GM12864 (cell line): ENCODE data around the gene LGALSL.

Source experiments
- DNase-seq: peaks from one replicate; pipeline ENCODE4 v3.0.0-alpha.2; 2011; ENCODE audit warnings: low read depth
- H3K4me3 ChIP-seq: 2 replicates; pipeline ENCODE4 v1.5.1; 2011; ENCODE audit warnings: mild to moderate bottlenecking, low read depth, low read length, control low read depth
- CTCF ChIP-seq: IDR thresholded peaks from 2 replicates; pipeline ENCODE4 v1.5.1; 2011; ENCODE audit warnings: low read depth, mild to moderate bottlenecking, moderate library complexity, low read length, control low read depth, inconsistent platforms; ENCODE audit errors: missing control alignments

The LGALSL gene

GRCh38 chr2:64454386-64455332 lies 697 bp downstream of the LGALSL start:
- H3K4me3 ChIP-seq = peak overlapping the region; percentile 81
- TF ChIP-seq CTCF = no peak
- DNase-seq = no peak

DNA sequence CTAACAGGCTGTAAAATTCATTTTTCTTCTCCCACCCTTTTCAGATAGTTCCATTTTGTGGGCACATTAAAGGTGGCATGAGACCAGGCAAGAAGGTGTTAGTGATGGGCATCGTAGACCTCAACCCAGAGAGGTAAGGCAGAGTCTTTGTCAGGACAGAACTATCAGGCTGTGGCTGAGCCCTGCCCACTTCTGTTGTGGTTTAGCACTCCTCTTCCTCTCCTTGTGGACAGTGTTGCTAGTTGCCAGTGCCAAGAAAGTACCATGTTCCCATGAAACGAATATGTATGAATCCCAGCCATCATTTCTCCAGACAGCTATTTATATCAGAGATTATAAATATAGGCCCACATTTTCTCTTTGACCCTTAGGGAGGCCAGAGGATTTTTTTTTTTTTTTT lies 1.6 kb downstream of the LGALSL start:
- H3K4me3 ChIP-seq = no peak overlapping the region; the same call in 1 of the 2 replicates
- no peak for DNase-seq
- no peak for TF ChIP-seq CTCF

- no peak overlapping the region for H3K4me3 ChIP-seq
- TF ChIP-seq CTCF = no peak
- no peak for DNase-seq
These were observed 2.3 kb downstream of the LGALSL start for GRCh38 chr2:64456293-64456692.

DNA sequence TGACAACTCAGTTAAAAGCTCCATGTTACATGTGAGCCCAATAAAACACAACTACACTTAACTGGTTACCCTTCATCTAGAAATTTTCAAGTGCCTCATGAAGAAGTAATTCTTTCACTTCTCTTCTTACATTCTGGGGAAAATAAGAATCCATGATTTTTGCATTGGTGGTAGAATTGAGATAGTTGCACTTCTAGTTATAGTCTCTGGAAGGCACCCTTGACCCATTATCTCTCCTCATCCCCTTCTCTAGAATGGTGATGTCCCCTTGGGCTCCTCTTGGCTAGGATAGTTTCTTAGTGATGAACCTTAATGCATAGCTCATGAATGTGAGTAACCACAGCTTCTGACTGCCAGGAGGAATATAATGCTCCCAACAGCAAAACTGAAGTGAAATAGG lies 3.6 kb downstream of the LGALSL start:
- peak; percentile 17 for TF ChIP-seq CTCF
- no peak overlapping the region for H3K4me3 ChIP-seq
- DNase-seq = no peak

DNA sequence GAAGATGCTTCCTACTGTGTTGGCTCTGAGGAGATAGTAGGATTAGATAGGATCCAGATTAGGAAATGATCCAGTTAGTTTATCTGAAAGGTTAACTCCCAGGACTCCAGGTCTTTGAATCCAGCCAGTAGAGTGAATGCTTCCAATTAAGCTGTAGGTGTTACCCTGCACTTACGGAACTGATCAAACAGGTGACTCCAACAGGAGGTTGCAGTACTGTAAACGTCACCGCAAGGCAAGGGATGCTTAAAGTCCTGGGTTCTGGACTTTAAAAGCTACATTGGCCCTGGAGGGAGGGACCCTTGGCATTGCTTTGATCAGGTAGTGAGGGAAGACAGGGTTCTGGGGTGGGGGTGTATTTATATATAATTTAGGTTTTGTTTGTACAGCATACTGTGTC lies 5.6 kb downstream of the LGALSL start:
- no peak overlapping the region for H3K4me3 ChIP-seq
- TF ChIP-seq CTCF = no peak

GRCh38 chr2:64460330-64460729 lies 6.4 kb downstream of the LGALSL start:
- TF ChIP-seq CTCF = no peak
- DNase-seq = no peak
- H3K4me3 ChIP-seq = no peak overlapping the region

More for the DNA sequence above, 5.6 kb downstream of the LGALSL start:
- no peak for DNase-seq
